Fibroblast of lung (primary cell): Measurements from ENCODE around the gene ABAT. TPM values are rescaled to one million over a fixed set of nuclear protein-coding genes. Genes with fewer than 3 reads are reported as not detected.

Source experiments
- DNase-seq, 2 donors: peaks; one replicate each; pipeline versions ENCODE4 v3.0.0 to v3.0.0-alpha.2; 2010; ENCODE audit warnings: low read depth in 2 of 2
- H2AFZ ChIP-seq: 2 replicates; pipeline ENCODE4 v1.5.1; 2012; ENCODE audit warnings: low read length, control low read depth, inconsistent platforms
- H3K27ac ChIP-seq: 2 replicates; pipeline ENCODE4 v1.5.1; 2011; ENCODE audit warnings: low read length, control low read depth; ENCODE audit not compliant: insufficient read depth
- H3K27me3 ChIP-seq: 2 replicates; pipeline ENCODE4 v1.5.1; 2011; ENCODE audit warnings: mild to moderate bottlenecking, low read length; ENCODE audit not compliant: control insufficient read depth, insufficient read depth
- H3K36me3 ChIP-seq: 2 replicates; pipeline ENCODE4 v1.5.1; 2011; ENCODE audit warnings: low read length; ENCODE audit not compliant: control insufficient read depth, insufficient read depth
- H3K4me1 ChIP-seq: 2 replicates; pipeline ENCODE4 v1.5.1; 2011; ENCODE audit warnings: low read length; ENCODE audit not compliant: control insufficient read depth, insufficient read depth; ENCODE audit errors: extremely low read depth
- H3K4me2 ChIP-seq: 2 replicates; pipeline ENCODE4 v1.5.1; 2011; ENCODE audit warnings: low read length, control low read depth; ENCODE audit not compliant: insufficient read depth; ENCODE audit errors: extremely low read depth
- H3K4me3 ChIP-seq, 4 experiments: fragments of 200-600 bp in 1 of 4; sonication (generic) in 1 of 4; replicated peaks in 1 of 4; 2 replicates each; pipeline ENCODE4 v1.5.1; 2011 to 2016; ENCODE audit warnings: low read length in 4 of 4, low read depth in 3 of 4, mild to moderate bottlenecking in 3 of 4, control low read depth in 2 of 4, inconsistent platforms in 1 of 4, mixed read lengths in 1 of 4; ENCODE audit not compliant: insufficient read depth in 1 of 4; ENCODE audit errors: control extremely low read depth in 1 of 4
- H3K79me2 ChIP-seq: 2 replicates; pipeline ENCODE4 v1.5.1; 2012; ENCODE audit warnings: mild to moderate bottlenecking, low read length, inconsistent platforms; ENCODE audit not compliant: control insufficient read depth, insufficient read depth
- H3K9ac ChIP-seq: 2 replicates; pipeline ENCODE4 v1.5.1; 2011; ENCODE audit warnings: mild to moderate bottlenecking, low read length, control low read depth; ENCODE audit not compliant: insufficient read depth
- H3K9me3 ChIP-seq: 2 replicates; pipeline ENCODE4 v1.5.1; 2012; ENCODE audit warnings: low read depth, low read length; ENCODE audit not compliant: control insufficient read depth, insufficient read depth
- H4K20me1 ChIP-seq: 2 replicates; pipeline ENCODE4 v1.5.1; 2011; ENCODE audit warnings: low read length; ENCODE audit not compliant: control insufficient read depth, insufficient read depth; ENCODE audit errors: extremely low read depth
- CTCF ChIP-seq, 2 donors: IDR thresholded peaks in 1 of 2; conservative IDR thresholded peaks in 1 of 2; 1 replicate in 1 of 2; 2 replicates in 1 of 2; pipeline ENCODE4 v1.5.1; 2011 to 2012; ENCODE audit warnings: low read length in 2 of 2, control low read depth in 1 of 2, inconsistent platforms in 1 of 2, low read depth in 1 of 2, mild to moderate bottlenecking in 1 of 2
- EZH2 ChIP-seq: IDR thresholded peaks from 2 replicates; pipeline ENCODE4 v1.5.1; 2012; ENCODE audit warnings: low read length, control low read depth, mild to moderate bottlenecking; ENCODE audit errors: missing control alignments
- polyA plus RNA-seq, 2 donors: library from polyadenylated mRNA; depleted of rRNA in 1 of 2; stranded (reverse) in 1 of 2; unstranded in 1 of 2; fragments of >200 nt; gene quantifications; 2 replicates each; pipeline ENCODE4 v1.2.1, GENCODE V29; 2011 to 2012; ENCODE audit warnings: missing spikeins in 1 of 2
- total RNA-seq: library from RNA; depleted of rRNA; stranded (reverse); fragments of >200 nt; gene quantifications from 2 replicates; pipeline ENCODE4 v1.2.1, GENCODE V29; 2014

ABAT gene
- total and polyA plus RNA-seq, 2 donors (not counting 1 experiment from before 2014, with no cell fraction given) = 1.8 TPM

- Histone ChIP-seq H2AFZ (no peak overlapping the region), H3K4me3 (no peak overlapping the region), H3K36me3 (peaks cover 1% of the 10 kb centered on the region), H3K79me2 (peaks cover 40% of the 10 kb centered on the region), H3K27ac (no peak overlapping the region), H4K20me1 (no peaks in the 10 kb centered on the region), H3K27me3 (no peaks in the 10 kb centered on the region), H3K4me2 (no peak overlapping the region), H3K9me3 (no peaks in the 10 kb centered on the region), H3K4me1 (peaks cover 4% of the 10 kb centered on the region), H3K9ac (no peak overlapping the region)
- TF ChIP-seq CTCF (conservative IDR thresholded peaks at IDR 0.05 in 1 of 2, IDR thresholded peaks at IDR 0.05 in 1 of 2; ENCODE audit: low read depth in 1 of 2, low read length in 2 of 2) (no peak), EZH2 (no peak)
- no peak for DNase-seq
Measured at GRCh38 chr16:8795091-8795490, 120.7 kb downstream of the ABAT start.

- Histone ChIP-seq H3K9me3 (no peaks in the 10 kb centered on the region), H3K27me3 (no peaks in the 10 kb centered on the region), H3K36me3 (peaks cover 1% of the 10 kb centered on the region), H3K4me1 (peaks cover 4% of the 10 kb centered on the region), H3K79me2 (peaks cover 48% of the 10 kb centered on the region), H3K4me2 (no peak overlapping the region), H2AFZ (no peak overlapping the region), H3K27ac (no peak overlapping the region), H4K20me1 (no peaks in the 10 kb centered on the region), H3K9ac (no peak overlapping the region), H3K4me3 (no peak overlapping the region)
- TF ChIP-seq EZH2 = no peak
- no peak for TF ChIP-seq CTCF (conservative IDR thresholded peaks at IDR 0.05 in 1 of 2, IDR thresholded peaks at IDR 0.05 in 1 of 2; ENCODE audit: low read depth in 1 of 2, low read length in 2 of 2)
- DNase-seq = no peak
Measured at GRCh38 chr16:8795818-8796217, 121.4 kb downstream of the ABAT start.

GRCh38 chr16:8796469-8797363 is 122.3 kb downstream of the ABAT start:
- H3K36me3 ChIP-seq = peaks cover 4% of the 10 kb centered on the region
- TF ChIP-seq EZH2 (no peak), CTCF (conservative IDR thresholded peaks at IDR 0.05 in 1 of 2, IDR thresholded peaks at IDR 0.05 in 1 of 2; ENCODE audit: low read depth in 1 of 2, low read length in 2 of 2) (no peak)
- H3K4me2 ChIP-seq = peak overlapping the region; percentile 100
- H3K27me3 ChIP-seq = no peaks in the 10 kb centered on the region
- peaks cover 4% of the 10 kb centered on the region for H3K4me1 ChIP-seq
- H4K20me1 ChIP-seq = no peaks in the 10 kb centered on the region
- H3K9me3 ChIP-seq = no peaks in the 10 kb centered on the region
- H3K79me2 ChIP-seq = peaks cover 57% of the 10 kb centered on the region
- DNase-seq = no peak
- peak overlapping the region; percentile 99 for H3K27ac ChIP-seq
- peak overlapping the region; percentile 99 for H3K9ac ChIP-seq
- peak overlapping the region; percentile 93 to 100 (median 98) for H3K4me3 ChIP-seq
- peak overlapping the region; percentile 83 for H2AFZ ChIP-seq
